ENCODE measurements around the gene MYLK. TPM values are rescaled to one million over a fixed set of nuclear protein-coding genes. Genes with fewer than 3 reads are reported as not detected.

The MYLK gene
- total and polyA plus RNA-seq, 2 of the 4 experiments (the other 2 are of a cell fraction): 299 to 484 TPM

DNA sequence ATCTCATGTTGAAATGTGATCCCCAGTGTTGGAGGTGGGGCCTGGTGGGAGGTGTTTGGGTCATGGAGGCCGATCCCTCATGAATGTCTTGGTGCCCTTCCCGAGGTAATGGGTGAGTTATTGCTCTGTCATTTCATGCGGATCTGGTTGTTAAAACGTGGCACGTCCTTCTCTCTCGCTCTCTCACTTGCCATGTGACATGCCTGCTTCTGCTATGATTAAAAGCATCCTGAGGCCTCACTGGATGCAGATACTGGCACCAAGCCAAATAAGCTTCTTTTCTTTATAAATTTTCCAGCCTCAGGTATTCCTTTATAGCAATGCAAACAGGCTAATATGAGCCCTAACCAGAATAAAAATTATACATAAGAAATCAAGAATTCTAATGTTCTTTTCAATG is 267.5 kb downstream of the MYLK start:
- Histone ChIP-seq H3K56ac (ENCODE audit: extremely low read depth, insufficient read depth, low read length) (no peak overlapping the region), H3K9me3 (ENCODE audit: control insufficient read depth, insufficient read depth, low read length) (no peaks in the 10 kb centered on the region), H4K20me1 (ENCODE audit: insufficient read depth, low read length) (peaks cover 61% of the 10 kb centered on the region), H3K9ac (ENCODE audit: low read depth, low read length) (no peak overlapping the region), H4K8ac (ENCODE audit: low read depth in 2 of 2, low read length in 2 of 2) (no peak overlapping the region; a peak in 1 of 4 replicates), H2BK15ac (ENCODE audit: low read depth, low read length) (no peak overlapping the region), H2BK20ac (ENCODE audit: low read depth, low read length) (no peak overlapping the region), H2BK5ac (ENCODE audit: low read depth, low read length, poor library complexity, severe bottlenecking) (no peak overlapping the region), H3K27ac (ENCODE audit: insufficient read depth, low read length) (no peak overlapping the region), H3K23ac (ENCODE audit: low read depth, low read length) (no peak overlapping the region; the same call in 1 of the 2 replicates), H3K9me1 (ENCODE audit: insufficient read depth, low read length) (peaks cover 23% of the 10 kb centered on the region), H3K18ac (ENCODE audit: low read depth, low read length) (no peak overlapping the region), H2AK9ac (replicated peaks; ENCODE audit: low read depth, low read length, poor library complexity) (no peak overlapping the region), H3K4ac (ENCODE audit: low read depth, low read length) (no peak overlapping the region), H4K5ac (ENCODE audit: low read depth, low read length) (no peak overlapping the region), H3K4me2 (ENCODE audit: low read depth, low read length) (peak overlapping the region; percentile 63; the same call in 1 of the 2 replicates), H2AK5ac (ENCODE audit: low read depth, low read length) (no peak overlapping the region), H2AFZ (replicated peaks; ENCODE audit: low read length, poor library complexity) (no peak overlapping the region), H2BK120ac (ENCODE audit: low read depth, low read length) (no peak overlapping the region), H3K27me3 (ENCODE audit: control insufficient read depth, insufficient read depth, low read length) (no peaks in the 10 kb centered on the region), H3K79me1 (ENCODE audit: low read depth in 1 of 2, low read length in 2 of 2) (peaks cover 19 to 73% of the 10 kb centered on the region in 2 experiments), H3K36me3 (ENCODE audit: control insufficient read depth, insufficient read depth, low read length) (peaks cover 56% of the 10 kb centered on the region), H3K4me1 (ENCODE audit: control insufficient read depth, insufficient read depth, low read length) (peaks cover 31% of the 10 kb centered on the region), H4K91ac (ENCODE audit: insufficient read depth, low read depth, low read length) (no peak overlapping the region), H3K14ac (replicated peaks; ENCODE audit: low read depth, low read length) (no peak overlapping the region), H3K4me3 (ENCODE audit: insufficient read depth, low read depth, low read length) (no peak overlapping the region)
- dilution Hi-C loops (cut with HindIII; ENCODE audit: low sequenced_read_pairs, unreplicated experiment): no loop called here
- DNase-seq (no peak), ATAC-seq (ENCODE audit: low read depth) (no peak)
- no TSS peak for BruUV-seq (replicated peaks)
- CTCF ChIA-PET: interaction anchor here (0.6 kb wide), 1 partner anchor 13 kb away, joined by 3 read pairs; no protein-coding TSS in a partner anchor
- no peak for TF ChIP-seq FOS (IDR thresholded peaks at IDR 0.05; ENCODE audit: low read depth, low read length)
- TF ChIP-seq RCOR1 (IDR thresholded peaks at IDR 0.05; ENCODE audit: insufficient replicate concordance, low read length): no peak
- no peak for TF ChIP-seq MAZ (IDR thresholded peaks at IDR 0.05; ENCODE audit: borderline replicate concordance, low read depth, low read length)
- TF ChIP-seq, protein P1, sequence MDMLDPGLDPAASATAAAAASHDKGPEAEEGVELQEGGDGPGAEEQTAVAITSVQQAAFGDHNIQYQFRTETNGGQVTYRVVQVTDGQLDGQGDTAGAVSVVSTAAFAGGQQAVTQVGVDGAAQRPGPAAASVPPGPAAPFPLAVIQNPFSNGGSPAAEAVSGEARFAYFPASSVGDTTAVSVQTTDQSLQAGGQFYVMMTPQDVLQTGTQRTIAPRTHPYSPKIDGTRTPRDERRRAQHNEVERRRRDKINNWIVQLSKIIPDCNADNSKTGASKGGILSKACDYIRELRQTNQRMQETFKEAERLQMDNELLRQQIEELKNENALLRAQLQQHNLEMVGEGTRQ (IDR thresholded peaks at IDR 0.05; ENCODE audit: low read depth, low read length): no peak
- no peak for TF ChIP-seq NFE2L2 (IDR thresholded peaks at IDR 0.05; ENCODE audit: low read depth, low read length)
- TF ChIP-seq POLR2A (IDR thresholded peaks at IDR 0.05; ENCODE audit: low read depth, low read length): no peak
- TF ChIP-seq CEBPB (IDR thresholded peaks at IDR 0.05; ENCODE audit: low read depth, low read length): no peak
- no peak for TF ChIP-seq RFX5 (IDR thresholded peaks at IDR 0.05; ENCODE audit: low read depth, low read length)
- TF ChIP-seq SMC3 (IDR thresholded peaks at IDR 0.05; ENCODE audit: low read depth, low read length): no peak
- no peak for TF ChIP-seq CHD1 (IDR thresholded peaks at IDR 0.05; ENCODE audit: low read depth, low read length)
- TF ChIP-seq MXI1 (IDR thresholded peaks at IDR 0.05; ENCODE audit: borderline replicate concordance, low read depth, low read length): no peak
- TF ChIP-seq MAFK (IDR thresholded peaks at IDR 0.05; ENCODE audit: low read depth, low read length): no peak
- TF ChIP-seq, protein P2, sequence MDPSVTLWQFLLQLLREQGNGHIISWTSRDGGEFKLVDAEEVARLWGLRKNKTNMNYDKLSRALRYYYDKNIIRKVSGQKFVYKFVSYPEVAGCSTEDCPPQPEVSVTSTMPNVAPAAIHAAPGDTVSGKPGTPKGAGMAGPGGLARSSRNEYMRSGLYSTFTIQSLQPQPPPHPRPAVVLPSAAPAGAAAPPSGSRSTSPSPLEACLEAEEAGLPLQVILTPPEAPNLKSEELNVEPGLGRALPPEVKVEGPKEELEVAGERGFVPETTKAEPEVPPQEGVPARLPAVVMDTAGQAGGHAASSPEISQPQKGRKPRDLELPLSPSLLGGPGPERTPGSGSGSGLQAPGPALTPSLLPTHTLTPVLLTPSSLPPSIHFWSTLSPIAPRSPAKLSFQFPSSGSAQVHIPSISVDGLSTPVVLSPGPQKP (IDR thresholded peaks at IDR 0.05; ENCODE audit: borderline replicate concordance, low read depth, low read length): no peak
- TF ChIP-seq, protein P3, sequence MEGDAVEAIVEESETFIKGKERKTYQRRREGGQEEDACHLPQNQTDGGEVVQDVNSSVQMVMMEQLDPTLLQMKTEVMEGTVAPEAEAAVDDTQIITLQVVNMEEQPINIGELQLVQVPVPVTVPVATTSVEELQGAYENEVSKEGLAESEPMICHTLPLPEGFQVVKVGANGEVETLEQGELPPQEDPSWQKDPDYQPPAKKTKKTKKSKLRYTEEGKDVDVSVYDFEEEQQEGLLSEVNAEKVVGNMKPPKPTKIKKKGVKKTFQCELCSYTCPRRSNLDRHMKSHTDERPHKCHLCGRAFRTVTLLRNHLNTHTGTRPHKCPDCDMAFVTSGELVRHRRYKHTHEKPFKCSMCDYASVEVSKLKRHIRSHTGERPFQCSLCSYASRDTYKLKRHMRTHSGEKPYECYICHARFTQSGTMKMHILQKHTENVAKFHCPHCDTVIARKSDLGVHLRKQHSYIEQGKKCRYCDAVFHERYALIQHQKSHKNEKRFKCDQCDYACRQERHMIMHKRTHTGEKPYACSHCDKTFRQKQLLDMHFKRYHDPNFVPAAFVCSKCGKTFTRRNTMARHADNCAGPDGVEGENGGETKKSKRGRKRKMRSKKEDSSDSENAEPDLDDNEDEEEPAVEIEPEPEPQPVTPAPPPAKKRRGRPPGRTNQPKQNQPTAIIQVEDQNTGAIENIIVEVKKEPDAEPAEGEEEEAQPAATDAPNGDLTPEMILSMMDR (conservative IDR thresholded peaks at IDR 0.05; ENCODE audit: low read depth, low read length): no peak
- no peak for TF ChIP-seq RAD21 (IDR thresholded peaks at IDR 0.05; ENCODE audit: low read length)
- TF ChIP-seq BHLHE40 (IDR thresholded peaks at IDR 0.05; ENCODE audit: low read depth, low read length): no peak
- in situ Hi-C loops (cut with MboI; ENCODE audit: low sequenced_read_pairs): no loop called here
- POLR2A ChIA-PET (ENCODE audit: unreplicated experiment): no interaction called here
- WGBS, 2 experiments (ENCODE audit: extremely low coverage in 2 of 2, insufficient read length in 1 of 2): no CpG with 5 or more reads among the region's 6 CpGs
- intact Hi-C loops (cut with micrococcal nuclease): no loop called here

Data from IMR-90 (cell line).